Psoas muscle (tissue), 8 donors: ENCODE results near the gene IFITM5. TPM values are rescaled to one million over a fixed set of nuclear protein-coding genes. Genes with fewer than 3 reads are reported as not detected.
"Not testable (repeated sequence)": the region's sequence is repeated elsewhere in the genome, so short reads cannot be mapped to it uniquely, and the experiment has no call there.

Experiments used
- ATAC-seq, 4 donors: fragments of 200-7000 bp; cut with Tn5 transposase; one replicate each; pipeline ENCODE4 v1.9.1; 2020; ENCODE audit warnings: moderate library complexity in 3 of 4, mild to moderate bottlenecking in 2 of 4
- DNase-seq, 2 donors: peaks; one replicate each; pipeline ENCODE4 v3.0.0-alpha.2; 2020
- H3K27ac ChIP-seq: fragments of 200-600 bp; one replicate; pipeline ENCODE4 v1.8.0; 2022
- H3K27me3 ChIP-seq, 3 donors: fragments of 200-600 bp in 1 of 3; one replicate each; pipeline versions ENCODE4 v1.6.1 to v1.8.0; 2013 to 2022; ENCODE audit warnings: low read length in 2 of 3, mild to moderate bottlenecking in 2 of 3, moderate library complexity in 1 of 3; ENCODE audit not compliant: insufficient read depth in 3 of 3
- H3K36me3 ChIP-seq, 2 donors: fragments of 200-600 bp in 1 of 2; one replicate each; pipeline versions ENCODE4 v1.6.1 to v1.8.0; 2013 to 2022; ENCODE audit warnings: low read depth in 1 of 2, mild to moderate bottlenecking in 1 of 2, moderate library complexity in 1 of 2; ENCODE audit not compliant: insufficient read depth in 1 of 2
- H3K4me1 ChIP-seq: fragments of 200-600 bp; one replicate; pipeline ENCODE4 v1.8.0; 2022
- H3K4me3 ChIP-seq: fragments of 200-600 bp; one replicate; pipeline ENCODE4 v1.8.0; 2022; ENCODE audit warnings: mild to moderate bottlenecking
- H3K9me3 ChIP-seq: fragments of 200-600 bp; one replicate; pipeline ENCODE4 v1.8.0; 2022
- CTCF ChIP-seq: fragments of 200-600 bp; IDR thresholded peaks from one replicate; pipeline ENCODE4 v1.8.0; 2022; ENCODE audit warnings: antibody characterized with exemption
- WGBS, 3 donors: extraction: QIAGEN DNeasy Blood & Tissue Kit; methylation state at CpG; one replicate each; pipeline versions ENCODE4 v1.1.6 to v1.1.7; 2013; 5-methylcytosine and 5-hydroxymethylcytosine counted together
- intact Hi-C, 2 donors: fragments of 100-400 bp; cut with DNase I; formaldehyde crosslinking; loops; one replicate each; pipeline versions ENCODE4 v1.11.0 to v1.14.2; 2022
- polyA plus RNA-seq, 3 donors: library from polyadenylated mRNA; stranded (reverse); fragments of 200-250 nt; gene quantifications; one replicate each; pipeline ENCODE4 v1.2.3, GENCODE V29; 2013
- total RNA-seq, 4 donors: library from RNA; stranded (reverse); fragmentation: NEBNext Ultra II Directional in 2 of 4; extraction: Animal tissue kit (Norgen Biotek cat#: 25700) in 2 of 4; gene quantifications; one replicate each; pipeline versions ENCODE4 v1.2.1 to v1.2.4, GENCODE V29; 2021 to 2023
- donor health status: healthy with polysubstance abuse.
- donor health status: DM: no; HTN: no; CAD: no; lungs with moderate emphysema.
- donor health status: Bipolar disorder and iron deficiency.
- donor health status: healthy.
- donor health status: DM: yes; HTN: yes; CAD: no.
- donor health status: DM: no; HTN: no; CAD: no.
- donor health status: DM: no; HTN: no; CAD: no.
- donor health status: DM: yes; HTN: yes; CAD: no.

IFITM5 gene
- total and polyA plus RNA-seq, 7 donors: not detected

GRCh38 chr11:325796-326591 is 26.7 kb upstream of the IFITM5 start:
- intact Hi-C loops: no loop called here
- Histone ChIP-seq H3K9me3 (no peaks in the 10 kb centered on the region), H3K4me1 (peaks cover 13% of the 10 kb centered on the region), H3K4me3 (no peak overlapping the region), H3K27ac (peak overlapping the region; percentile 76), H3K36me3 (no peaks in the 10 kb centered on the region), H3K27me3 (peaks cover 0 to 6% (median 4%) of the 10 kb centered on the region in 3 donors)
- TF ChIP-seq CTCF: no peak
- peak in 1 of 4 donors; percentile 12 for ATAC-seq
- no peak for DNase-seq
- WGBS, 3 donors: 71 to 84% (median 76%) methylated on average over 30 of the region's 30 CpGs

- H3K36me3 ChIP-seq, intact Hi-C loops, H3K9me3 ChIP-seq, ATAC-seq, H3K27me3 ChIP-seq: not testable (repeated sequence)
- WGBS, 3 donors: 37 to 54% (median 45%) methylated on average over 26 to 28 of the region's 34 CpGs
- Histone ChIP-seq H3K4me3 (peak overlapping the region; percentile 11), H3K27ac (peak overlapping the region; percentile 61), H3K4me1 (peaks cover 13% of the 10 kb centered on the region)
- DNase-seq: peak; percentile 69 to 78
Observed at GRCh38 chr11:324593-325517, 25.5 kb upstream of the IFITM5 start.

- Histone ChIP-seq H3K27me3 (peaks cover 0 to 10% (median 5%) of the 10 kb centered on the region in 3 donors), H3K4me1 (peaks cover 13% of the 10 kb centered on the region), H3K36me3 (no peaks in the 10 kb centered on the region), H3K9me3 (no peaks in the 10 kb centered on the region), H3K4me3 (no peak overlapping the region), H3K27ac (no peak overlapping the region)
- 60 to 67% (median 61%) methylated on average over 11 of the region's 11 CpGs for WGBS, 3 donors
- intact Hi-C loops: no loop called here
- no peak for TF ChIP-seq CTCF
- ATAC-seq (no peak), DNase-seq (no peak)
Observed at GRCh38 chr11:324156-324555, 24.8 kb upstream of the IFITM5 start.

GRCh38 chr11:319888-320273 is 20.6 kb upstream of the IFITM5 start:
- H3K4me1 ChIP-seq, intact Hi-C loops, H3K9me3 ChIP-seq, H3K36me3 ChIP-seq: not testable (repeated sequence)
- Histone ChIP-seq H3K4me3 (peak overlapping the region; percentile 68), H3K27ac (peak overlapping the region; percentile 71), H3K27me3 (peaks cover 0 to 32% (median 7%) of the 10 kb centered on the region in 3 donors)
- peak in 1 of 2 donors; percentile 37 for DNase-seq
- 13 to 47% (median 24%) methylated on average over 3 to 9 of the region's 10 CpGs for WGBS, 3 donors
- ATAC-seq: peak in 3 of 4 donors; percentile 5 to 32 (median 19)

GRCh38 chr11:319121-319887 is 20.0 kb upstream of the IFITM5 start:
- H3K27ac ChIP-seq: peak overlapping the region; percentile 63
- intact Hi-C loops, H3K36me3 ChIP-seq, H3K9me3 ChIP-seq, H3K4me1 ChIP-seq: not testable (repeated sequence)
- ATAC-seq (peak; percentile 30 to 45 (median 40)), DNase-seq (peak in 1 of 2 donors; percentile 64)
- peaks cover 0 to 32% (median 7%) of the 10 kb centered on the region in 3 donors for H3K27me3 ChIP-seq
- WGBS, 3 donors: 12 to 31% (median 15%) methylated on average over 18 to 20 of the region's 29 CpGs
- H3K4me3 ChIP-seq: peak overlapping the region; percentile 68

GRCh38 chr11:318405-319120 is 19.2 kb upstream of the IFITM5 start:
- H3K36me3 ChIP-seq, H3K4me1 ChIP-seq, intact Hi-C loops, H3K9me3 ChIP-seq: not testable (repeated sequence)
- WGBS, 3 donors: 0 to 1% (median 1%) methylated on average over 4 to 15 of the region's 79 CpGs
- Histone ChIP-seq H3K27ac (peak overlapping the region; percentile 63), H3K27me3 (peaks cover 0 to 32% (median 7%) of the 10 kb centered on the region in 3 donors), H3K4me3 (peak overlapping the region; percentile 68)
- peak in 1 of 2 donors; percentile 47 for DNase-seq
- ATAC-seq: peak; percentile 51 to 72 (median 70)

- H3K9me3 ChIP-seq, H3K36me3 ChIP-seq, H3K4me1 ChIP-seq, intact Hi-C loops: not testable (repeated sequence)
- Histone ChIP-seq H3K4me3 (peak overlapping the region; percentile 67), H3K27ac (peak overlapping the region; percentile 53), H3K27me3 (peaks cover 0 to 32% (median 7%) of the 10 kb centered on the region in 3 donors)
- peak in 1 of 2 donors; percentile 42 for DNase-seq
- WGBS, 3 donors: 35 to 61% (median 37%) methylated on average over 8 to 16 of the region's 30 CpGs
- peak in 1 of 4 donors; percentile 2 for ATAC-seq
Observed at GRCh38 chr11:317668-318404, 18.5 kb upstream of the IFITM5 start.
